ENCODE data around the gene CNNM1. TPM values are rescaled to one million over a fixed set of nuclear protein-coding genes. Genes with fewer than 3 reads are reported as not detected.

Gene CNNM1
- total RNA-seq (2014; rRNA removed; shearing (Covaris generic)) = not detected in 2 replicates

DNA sequence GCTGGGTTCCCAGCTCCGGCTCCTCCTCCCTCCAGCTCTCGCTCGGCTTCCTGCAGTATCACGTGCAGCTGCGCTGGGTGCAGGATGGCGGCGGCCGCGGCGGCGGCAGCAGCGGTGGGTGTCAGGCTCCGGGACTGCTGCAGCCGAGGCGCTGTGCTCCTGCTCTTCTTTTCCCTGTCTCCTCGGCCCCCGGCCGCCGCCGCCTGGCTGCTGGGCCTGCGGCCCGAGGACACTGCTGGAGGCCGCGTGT lies at the start of gene CNNM1:
TSS of gene CNNM1 (plus strand) at position 53 of the 250 bp plus-strand sequence. CDS start at position 85, 32 bp downstream.
- Histone ChIP-seq H3K27ac (no peak within 1 kb of the TSS), H3K9me3 (replicated peaks) (no peaks in the 10 kb centered on the region), H3K27me3 (no peaks in the 10 kb centered on the region), H3K4me1 (no peaks in the 10 kb centered on the region), H3K36me3 (no peaks in the 10 kb centered on the region), H3K4me3 (no peak within 1 kb of the TSS)
- no peak for DNase-seq

DNA sequence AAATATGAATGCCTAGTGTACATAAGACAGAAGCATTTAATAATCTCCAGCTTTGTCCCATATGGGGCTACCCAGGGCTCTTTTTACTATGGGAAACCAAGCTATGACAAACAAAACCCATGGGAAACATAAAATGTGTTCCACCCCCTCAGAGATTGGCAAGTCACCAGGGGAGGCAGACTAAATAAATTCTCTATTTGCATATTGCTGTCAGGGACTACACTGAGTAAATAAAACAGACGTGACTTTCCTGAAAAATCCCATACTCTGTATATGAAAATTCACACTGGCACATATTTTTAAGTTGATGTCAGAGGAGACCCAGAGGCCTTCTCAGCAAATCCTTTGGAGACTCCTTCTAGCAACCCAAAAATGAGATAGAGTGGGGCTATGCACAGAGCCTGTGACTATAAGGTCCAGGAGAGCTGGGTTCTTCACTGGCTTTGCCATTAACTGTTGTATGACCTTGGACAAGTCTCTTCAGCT lies 49.5 kb upstream of the CNNM1 start:
- H3K4me1 ChIP-seq = no peaks in the 10 kb centered on the region
- DNase-seq = no peak
- no peak overlapping the region for H3K27ac ChIP-seq
- H3K4me3 ChIP-seq = no peak overlapping the region
- peaks cover 4% of the 10 kb centered on the region for H3K27me3 ChIP-seq
- H3K9me3 ChIP-seq (replicated peaks) = no peaks in the 10 kb centered on the region
- H3K36me3 ChIP-seq = no peaks in the 10 kb centered on the region

DNA sequence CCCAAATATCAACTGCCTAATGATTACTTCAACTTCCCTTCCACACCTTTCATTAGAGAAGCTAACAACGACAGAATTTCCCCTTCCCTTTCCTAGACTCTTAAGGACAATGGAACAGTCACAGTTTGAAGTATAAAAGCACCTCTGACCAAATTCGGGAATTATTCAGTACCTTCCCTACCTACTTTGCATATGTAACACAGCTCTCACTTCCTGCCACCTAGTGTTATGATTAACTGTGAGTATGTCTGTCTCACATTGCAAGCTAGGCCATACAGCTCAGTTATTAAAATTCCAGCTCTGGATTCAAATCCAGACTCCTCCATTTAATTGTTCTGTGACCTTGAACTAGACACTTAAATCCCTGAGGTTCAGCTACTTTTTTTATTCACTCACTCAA lies 48.7 kb upstream of the CNNM1 start:
- no peak overlapping the region for H3K27ac ChIP-seq
- no peak overlapping the region for H3K4me3 ChIP-seq
- no peak for DNase-seq
- H3K36me3 ChIP-seq = no peaks in the 10 kb centered on the region
- H3K27me3 ChIP-seq = peaks cover 4% of the 10 kb centered on the region
- no peaks in the 10 kb centered on the region for H3K9me3 ChIP-seq (replicated peaks)
- no peaks in the 10 kb centered on the region for H3K4me1 ChIP-seq

DNA sequence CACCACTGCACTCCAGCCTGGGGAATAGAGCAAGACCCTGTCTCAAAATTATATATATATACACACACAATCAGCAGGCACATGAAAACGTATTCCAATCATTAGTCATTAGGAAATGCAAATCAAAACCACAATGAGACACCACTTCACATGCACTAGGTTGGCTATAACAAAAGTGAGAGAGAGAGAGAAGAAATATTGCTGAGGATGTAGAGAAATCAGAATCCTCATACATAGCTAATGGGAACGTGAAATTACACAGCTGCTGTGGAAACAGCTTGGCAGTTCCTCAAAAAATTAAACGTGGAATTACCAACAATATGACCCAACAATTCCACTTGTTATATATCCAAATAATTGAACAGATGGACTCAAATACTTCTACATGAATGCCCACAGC lies 43.3 kb upstream of the CNNM1 start:
- H3K4me1 ChIP-seq = no peaks in the 10 kb centered on the region
- H3K4me3 ChIP-seq = no peak overlapping the region
- no peaks in the 10 kb centered on the region for H3K36me3 ChIP-seq
- no peak for DNase-seq
- no peaks in the 10 kb centered on the region for H3K27me3 ChIP-seq
- H3K27ac ChIP-seq = no peak overlapping the region
- no peaks in the 10 kb centered on the region for H3K9me3 ChIP-seq (replicated peaks)

DNA sequence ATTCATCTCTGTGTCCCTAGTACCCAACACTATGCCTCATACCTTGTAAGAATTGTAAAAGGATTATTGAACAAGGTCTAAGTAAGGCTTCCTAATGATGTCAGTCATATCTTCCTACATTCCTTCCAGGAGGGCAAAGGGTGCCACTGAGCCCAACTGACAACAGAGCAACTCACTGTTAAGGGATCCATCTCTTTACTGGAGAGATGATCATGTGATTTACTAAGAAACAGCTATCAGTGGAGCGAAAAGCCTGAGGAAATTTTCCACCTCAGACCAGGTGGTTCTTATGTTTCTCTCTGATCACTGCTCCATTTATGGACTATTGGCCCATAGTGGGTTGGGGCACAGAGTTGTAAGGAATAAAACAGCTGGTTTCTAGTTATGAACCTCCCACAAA lies 38.9 kb upstream of the CNNM1 start:
- H3K9me3 ChIP-seq (replicated peaks) = no peaks in the 10 kb centered on the region
- H3K27me3 ChIP-seq = no peaks in the 10 kb centered on the region
- DNase-seq = no peak
- no peak overlapping the region for H3K27ac ChIP-seq
- no peaks in the 10 kb centered on the region for H3K4me1 ChIP-seq
- no peaks in the 10 kb centered on the region for H3K36me3 ChIP-seq
- no peak overlapping the region for H3K4me3 ChIP-seq

DNA sequence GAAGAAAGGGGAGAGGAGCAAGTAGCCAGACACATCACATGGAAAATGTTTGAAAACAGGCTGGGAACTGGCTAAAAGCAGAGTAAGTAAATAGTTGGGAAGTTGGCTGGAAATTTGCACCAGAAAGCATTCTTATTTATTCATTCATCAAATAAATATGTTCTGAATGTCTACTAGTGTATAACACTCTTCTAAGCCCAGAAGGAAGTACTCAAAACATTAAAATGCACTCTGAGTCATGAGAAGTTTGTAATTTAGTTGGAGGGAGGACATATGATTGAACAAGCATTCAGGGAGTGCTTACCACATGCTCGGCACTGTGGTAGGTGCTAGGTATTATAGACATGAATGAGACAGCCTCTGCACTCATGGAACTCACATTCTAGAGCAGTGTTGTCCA lies 37.0 kb upstream of the CNNM1 start:
- H3K4me3 ChIP-seq = no peak overlapping the region
- H3K4me1 ChIP-seq = no peaks in the 10 kb centered on the region
- DNase-seq = no peak
- H3K9me3 ChIP-seq (replicated peaks) = no peaks in the 10 kb centered on the region
- H3K27ac ChIP-seq = no peak overlapping the region
- no peaks in the 10 kb centered on the region for H3K27me3 ChIP-seq
- H3K36me3 ChIP-seq = no peaks in the 10 kb centered on the region

DNA sequence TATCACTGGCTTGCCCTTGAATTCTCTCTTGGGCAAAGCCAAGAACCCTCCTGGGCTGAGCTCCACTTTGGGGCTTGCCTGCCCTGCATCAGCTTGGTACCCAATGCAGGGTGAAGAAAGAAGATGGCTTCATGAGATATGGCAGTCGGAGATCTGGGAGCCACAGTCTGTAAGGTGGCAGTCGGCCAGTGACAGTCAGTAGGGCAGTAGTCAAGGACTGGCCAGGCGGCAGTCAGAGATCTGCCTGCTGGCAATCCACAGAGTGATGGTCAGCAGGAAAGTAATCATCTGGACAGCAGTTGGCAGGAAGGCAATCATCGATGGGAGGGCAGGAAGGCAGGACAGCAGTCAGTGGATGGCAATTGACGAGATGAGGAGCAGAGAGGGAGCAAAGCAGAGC lies 32.6 kb upstream of the CNNM1 start:
- no peaks in the 10 kb centered on the region for H3K36me3 ChIP-seq
- H3K27me3 ChIP-seq = no peaks in the 10 kb centered on the region
- no peak for DNase-seq
- H3K4me3 ChIP-seq = no peak overlapping the region
- H3K27ac ChIP-seq = no peak overlapping the region
- H3K4me1 ChIP-seq = no peaks in the 10 kb centered on the region
- H3K9me3 ChIP-seq (replicated peaks) = no peaks in the 10 kb centered on the region

DNA sequence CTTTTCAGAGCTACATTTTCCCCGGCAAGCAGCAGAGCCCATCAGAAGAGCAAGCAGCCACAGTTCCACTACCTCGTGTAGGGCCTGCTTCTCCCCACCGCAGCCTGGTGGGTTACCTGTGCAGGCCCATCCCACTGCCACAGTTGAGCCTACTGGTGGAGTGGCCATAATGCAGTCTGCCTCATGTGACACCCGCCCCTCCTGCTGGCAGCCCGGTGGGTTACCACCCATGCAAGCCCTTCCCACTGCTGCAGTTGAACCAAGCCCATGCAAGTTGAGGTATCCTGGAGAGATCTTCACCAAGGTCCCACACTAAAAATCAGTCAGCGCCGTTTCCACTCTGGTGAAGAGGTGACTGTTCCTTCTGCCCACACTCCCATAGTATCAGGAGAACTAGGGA lies 32.1 kb upstream of the CNNM1 start:
- no peak for DNase-seq
- H3K4me3 ChIP-seq = no peak overlapping the region
- H3K4me1 ChIP-seq = no peaks in the 10 kb centered on the region
- H3K27me3 ChIP-seq = no peaks in the 10 kb centered on the region
- H3K27ac ChIP-seq = no peak overlapping the region
- H3K9me3 ChIP-seq (replicated peaks) = no peaks in the 10 kb centered on the region
- H3K36me3 ChIP-seq = no peaks in the 10 kb centered on the region

DNA sequence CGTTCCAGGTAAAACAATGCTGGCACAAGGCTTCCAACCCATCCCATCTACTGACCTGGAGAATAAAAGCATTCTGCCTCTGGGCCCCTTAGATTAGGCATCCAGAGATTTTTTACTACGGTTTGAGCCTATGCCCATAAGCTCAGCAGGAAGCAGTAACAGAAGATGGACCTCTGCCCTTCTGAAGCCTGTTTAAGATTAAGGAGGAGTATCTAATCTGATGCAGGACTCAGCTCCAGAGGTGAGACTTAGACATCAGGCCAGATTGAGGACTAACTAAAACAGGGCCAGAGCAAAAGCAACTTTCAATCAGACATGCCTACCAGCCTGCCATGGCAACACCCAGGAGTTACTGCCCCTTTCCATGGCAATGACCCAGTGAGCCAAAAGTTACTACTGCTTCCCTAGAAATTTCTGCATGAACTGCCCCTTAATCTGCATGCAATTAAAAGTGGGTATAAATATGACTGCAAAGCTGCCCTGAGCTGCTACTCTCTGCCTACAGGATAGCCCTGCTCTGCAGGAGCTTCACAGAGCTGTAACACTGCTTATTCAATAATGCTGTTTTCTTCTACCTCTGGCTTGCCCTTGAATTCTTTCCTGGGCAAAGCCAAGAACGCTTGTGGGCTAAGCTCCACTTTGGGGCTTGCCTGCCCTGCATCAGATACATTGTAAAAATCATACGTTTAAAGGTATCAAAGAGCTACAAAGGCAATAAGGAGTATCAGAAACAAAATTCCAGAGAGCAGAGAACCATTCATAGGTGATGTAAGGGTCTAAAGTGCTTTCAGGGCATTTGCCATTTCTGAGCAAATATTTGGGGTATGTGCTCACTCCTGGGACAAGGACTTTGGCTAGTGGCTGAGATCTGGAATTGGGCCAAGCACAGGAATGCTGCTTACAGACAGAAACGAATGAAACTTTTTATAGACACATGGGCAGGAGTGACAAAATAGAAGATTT lies 25.0 kb upstream of the CNNM1 start:
- Histone ChIP-seq H3K27ac (no peak overlapping the region), H3K36me3 (no peaks in the 10 kb centered on the region), H3K27me3 (no peaks in the 10 kb centered on the region; the same call in 1 of the 2 replicates), H3K4me3 (no peak overlapping the region), H3K9me3 (replicated peaks) (peaks cover 3% of the 10 kb centered on the region; the same call in 1 of the 2 replicates), H3K4me1 (peaks cover 9% of the 10 kb centered on the region)
- peak; percentile 21 to 25 for DNase-seq

DNA sequence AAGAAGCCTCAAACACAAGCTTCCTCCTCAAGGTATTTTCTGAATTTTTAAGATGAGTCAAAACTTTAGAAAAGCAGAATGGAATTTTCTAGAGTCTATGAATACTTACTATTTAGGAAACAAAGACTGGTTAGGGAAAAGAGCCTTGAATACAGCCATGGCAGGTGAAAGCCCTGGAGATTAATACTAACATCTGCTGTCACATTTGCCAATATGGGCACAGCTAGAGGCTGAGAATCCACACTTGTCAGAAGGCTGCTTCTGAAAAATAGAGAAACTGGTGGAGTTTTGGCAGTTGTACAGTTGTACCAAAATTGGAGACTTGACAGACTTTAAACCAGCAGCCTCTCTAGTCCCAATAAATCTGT lies 24.3 kb upstream of the CNNM1 start:
- Histone ChIP-seq H3K27me3 (no peaks in the 10 kb centered on the region; the same call in 1 of the 2 replicates), H3K9me3 (replicated peaks) (peaks cover 3% of the 10 kb centered on the region; the same call in 1 of the 2 replicates), H3K27ac (no peak overlapping the region), H3K4me3 (no peak overlapping the region), H3K36me3 (no peaks in the 10 kb centered on the region), H3K4me1 (peaks cover 9% of the 10 kb centered on the region)
- peak in 1 of 2 experiments; percentile 4 for DNase-seq

DNA sequence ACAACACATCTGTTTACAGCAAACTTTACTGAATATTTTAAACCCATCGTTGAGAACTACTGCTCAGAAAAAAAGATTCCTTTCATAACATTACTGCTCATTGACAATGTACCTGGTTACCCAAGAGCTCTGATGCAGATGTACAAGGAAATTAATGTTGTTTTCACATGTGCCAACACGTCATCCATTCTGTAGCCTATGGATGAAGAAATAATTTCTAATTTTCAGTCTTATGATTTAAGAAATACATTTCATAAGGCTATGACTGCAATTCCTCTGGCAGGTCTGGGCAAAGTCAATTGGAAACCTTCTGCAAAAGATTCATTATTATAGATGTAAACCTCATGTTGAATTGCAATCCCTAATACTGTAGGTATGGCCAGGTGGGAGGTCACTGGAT lies 16.7 kb upstream of the CNNM1 start:
- Histone ChIP-seq H3K4me1 (no peaks in the 10 kb centered on the region), H3K4me3 (no peak overlapping the region), H3K9me3 (replicated peaks) (peaks cover 6% of the 10 kb centered on the region; the same call in 1 of the 2 replicates), H3K27me3 (no peaks in the 10 kb centered on the region; the same call in none of the 2 replicates), H3K36me3 (no peaks in the 10 kb centered on the region), H3K27ac (no peak overlapping the region)
- DNase-seq = no peak

DNA sequence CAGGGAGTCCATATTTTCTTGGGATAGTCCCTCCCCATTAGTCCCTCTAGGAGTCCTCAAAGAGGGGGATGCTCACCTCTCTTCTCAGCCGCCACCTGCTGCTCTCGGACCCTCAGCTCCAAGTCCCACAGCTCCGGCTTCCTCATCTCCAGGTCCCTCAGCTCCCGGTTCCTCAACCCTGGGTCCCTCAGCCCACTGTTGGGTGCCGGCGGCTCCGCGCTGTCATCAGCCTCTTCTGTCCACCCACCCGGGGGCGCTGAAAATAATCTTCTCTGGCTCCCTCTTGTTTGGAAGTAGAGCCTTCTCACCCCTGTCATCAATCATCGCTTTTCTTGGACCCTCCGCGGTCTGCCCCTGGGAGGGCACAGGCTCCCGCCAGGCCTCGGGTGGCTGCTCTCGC lies 13.3 kb upstream of the CNNM1 start:
- Histone ChIP-seq H3K9me3 (replicated peaks) (0 out of 2 replicates have a peak, but pooled peaks cover 3% of the 10 kb centered on the region), H3K36me3 (no peaks in the 10 kb centered on the region), H3K4me3 (no peak overlapping the region), H3K27me3 (no peaks in the 10 kb centered on the region; the same call in none of the 2 replicates), H3K4me1 (no peaks in the 10 kb centered on the region), H3K27ac (no peak overlapping the region)
- DNase-seq = no peak

DNA sequence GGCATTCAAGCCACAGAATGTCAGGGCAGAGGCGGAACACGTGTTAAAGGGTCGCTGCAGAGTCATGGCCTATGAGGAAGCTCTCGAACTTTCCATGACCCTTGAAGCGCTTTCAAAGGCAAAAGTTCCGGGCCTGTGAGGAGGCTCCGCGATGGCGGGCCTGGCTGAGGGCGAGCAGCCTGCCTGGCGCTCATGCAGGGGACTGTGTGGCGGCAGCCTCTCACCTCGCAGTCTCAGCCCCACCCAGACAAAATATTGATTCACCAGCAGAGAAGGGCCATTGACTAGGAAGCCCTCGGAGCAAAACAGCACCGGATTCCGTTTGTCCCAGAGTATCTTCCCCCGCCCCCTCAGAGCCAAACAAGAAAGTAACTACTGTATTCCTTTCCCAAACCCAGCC lies 12.8 kb upstream of the CNNM1 start:
- DNase-seq = no peak
- Histone ChIP-seq H3K4me3 (no peak overlapping the region), H3K36me3 (no peaks in the 10 kb centered on the region), H3K4me1 (no peaks in the 10 kb centered on the region), H3K27me3 (no peaks in the 10 kb centered on the region; the same call in 1 of the 2 replicates), H3K27ac (no peak overlapping the region), H3K9me3 (replicated peaks) (0 out of 2 replicates have a peak, but pooled peaks cover 3% of the 10 kb centered on the region)

DNA sequence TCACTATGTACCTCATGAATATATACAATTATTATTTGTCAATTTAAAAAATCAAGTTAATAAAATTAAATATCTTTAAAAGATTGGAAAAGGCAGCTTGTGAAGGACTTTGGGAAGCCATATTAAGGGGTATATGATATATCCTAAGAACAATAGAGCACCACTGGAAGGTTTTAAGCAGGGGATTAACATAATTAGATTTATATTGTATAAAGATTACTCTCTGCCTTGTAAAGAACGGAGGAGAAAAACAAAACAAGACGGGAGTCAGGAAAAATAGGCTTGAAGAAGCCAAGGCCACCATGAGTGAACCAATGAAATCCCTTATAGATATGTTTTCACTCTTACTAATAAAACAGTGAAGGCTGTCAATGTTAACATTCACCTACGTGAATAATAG lies 11.1 kb upstream of the CNNM1 start:
- 0 out of 2 replicates have a peak, but pooled peaks cover under 1% of the 10 kb centered on the region for H3K9me3 ChIP-seq (replicated peaks)
- DNase-seq = no peak
- no peak overlapping the region for H3K4me3 ChIP-seq
- no peak overlapping the region for H3K27ac ChIP-seq
- no peaks in the 10 kb centered on the region for H3K4me1 ChIP-seq
- no peaks in the 10 kb centered on the region for H3K36me3 ChIP-seq
- peaks cover 5% of the 10 kb centered on the region; the same call in 1 of the 2 replicates for H3K27me3 ChIP-seq

DNA sequence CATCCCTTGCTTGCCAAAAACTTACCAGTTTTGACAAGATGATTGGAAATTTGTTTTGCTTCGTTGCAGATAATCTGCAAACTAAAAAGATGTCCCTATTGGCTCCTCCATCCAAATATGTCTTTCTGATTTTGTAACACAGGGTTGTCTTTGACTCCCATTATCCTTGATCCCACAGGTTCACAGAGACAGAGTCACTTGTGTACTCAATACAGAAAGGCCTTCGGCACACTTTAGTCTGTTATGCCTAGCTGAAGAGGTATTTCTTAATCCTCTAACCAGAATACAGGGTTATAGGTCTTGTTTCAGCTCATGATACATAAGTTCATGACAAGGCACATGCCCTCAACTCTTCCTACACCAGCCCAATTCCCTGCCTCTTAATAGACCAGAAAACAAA lies 10.7 kb upstream of the CNNM1 start:
- Histone ChIP-seq H3K9me3 (replicated peaks) (no peaks in the 10 kb centered on the region), H3K4me1 (no peaks in the 10 kb centered on the region), H3K27ac (no peak overlapping the region), H3K36me3 (no peaks in the 10 kb centered on the region), H3K4me3 (no peak overlapping the region), H3K27me3 (peaks cover 5% of the 10 kb centered on the region; the same call in 1 of the 2 replicates)
- DNase-seq = no peak
